Measurements from ENCODE around the gene CDKN2D.

Gene CDKN2D

DNA sequence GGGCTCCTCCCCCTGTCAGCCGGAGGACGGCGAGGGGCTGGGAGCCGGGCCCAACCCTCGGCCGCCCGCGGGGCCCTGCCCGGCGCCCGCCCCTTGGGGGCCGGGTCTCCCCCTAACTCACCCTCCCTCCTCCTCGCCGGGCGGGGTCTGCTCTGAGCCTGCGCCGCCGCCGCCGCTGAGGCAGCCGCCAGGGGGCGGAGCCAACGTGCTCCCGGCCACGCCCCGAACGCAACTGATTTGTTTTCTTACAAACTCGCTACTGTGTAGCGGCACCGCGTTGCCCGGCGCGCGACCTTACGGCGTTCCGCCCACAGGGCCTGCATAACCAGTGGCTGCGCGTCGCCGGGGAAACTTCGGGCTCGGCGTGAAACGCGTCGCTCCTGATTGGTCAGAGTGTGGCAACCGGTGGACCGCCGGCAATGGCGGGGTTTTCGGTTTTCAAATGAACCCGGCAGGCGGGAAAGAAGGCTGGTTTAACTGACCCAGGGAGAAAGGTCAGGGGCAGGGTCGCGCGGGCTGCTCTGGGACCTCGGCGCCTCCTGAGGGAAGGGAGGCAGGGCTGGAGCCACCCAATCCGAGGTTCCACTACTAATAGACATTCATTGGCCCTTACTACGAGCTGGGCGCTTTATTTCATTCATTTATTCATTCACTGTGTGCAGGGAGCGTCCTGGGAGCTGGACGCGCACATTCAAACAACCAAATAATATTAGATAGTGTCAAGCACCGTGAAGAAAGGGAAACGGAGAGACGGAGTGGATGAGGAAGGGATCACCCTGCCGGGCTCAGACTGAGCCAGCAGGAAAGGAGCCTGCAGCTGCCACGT, at the start of gene CDKN2D:
Gene CDKN2D, minus strand, starts transcription at position 154 of the 826 bp plus-strand sequence. CDS start 326 bp downstream, outside the sequence.
- DNase-seq: peak; percentile 100

- DNase-seq: no peak
Measured at GRCh38 chr19:10617409-10618121, 48.8 kb upstream of the CDKN2D start.

- no peak for DNase-seq
Measured at GRCh38 chr19:10615429-10616023, 46.7 kb upstream of the CDKN2D start.

DNA sequence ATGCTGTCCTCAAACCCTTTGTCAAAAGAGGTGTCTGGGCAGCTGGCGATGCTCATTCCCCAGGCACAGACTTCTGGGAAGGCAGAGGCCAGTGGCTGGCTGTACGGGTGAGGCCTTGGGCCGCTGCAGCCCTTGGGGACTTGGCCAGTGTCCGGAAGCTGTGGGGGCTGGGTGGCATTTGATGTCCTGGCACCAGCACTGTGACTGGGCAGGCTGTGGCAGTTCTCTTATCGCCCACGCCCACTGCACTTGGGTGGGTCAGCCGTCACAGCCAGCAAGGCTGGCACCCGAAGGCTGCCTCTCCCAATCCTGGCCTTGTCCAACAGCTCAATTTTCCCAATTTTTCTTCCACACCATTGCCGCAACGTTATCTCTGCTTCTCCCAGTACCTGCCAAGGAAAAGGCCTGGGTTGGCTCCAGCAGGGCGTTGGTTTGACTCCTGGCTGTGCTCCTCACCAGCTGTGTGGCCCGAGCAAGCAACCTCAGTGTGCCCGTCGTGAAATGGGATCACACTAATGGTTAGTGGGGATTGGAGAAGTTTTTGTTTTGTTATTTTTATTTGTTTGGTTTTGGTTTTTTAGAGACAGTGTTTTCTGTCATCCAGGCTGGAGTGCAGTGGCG, 43.8 kb upstream of the CDKN2D start:
- DNase-seq: no peak

GRCh38 chr19:10611907-10612306, 43.1 kb upstream of the CDKN2D start:
- no peak for DNase-seq

- DNase-seq: no peak
Measured at GRCh38 chr19:10604460-10604980, 35.7 kb upstream of the CDKN2D start.

- peak; percentile 27 for DNase-seq
Measured at GRCh38 chr19:10603873-10604459, 35.2 kb upstream of the CDKN2D start.

DNA sequence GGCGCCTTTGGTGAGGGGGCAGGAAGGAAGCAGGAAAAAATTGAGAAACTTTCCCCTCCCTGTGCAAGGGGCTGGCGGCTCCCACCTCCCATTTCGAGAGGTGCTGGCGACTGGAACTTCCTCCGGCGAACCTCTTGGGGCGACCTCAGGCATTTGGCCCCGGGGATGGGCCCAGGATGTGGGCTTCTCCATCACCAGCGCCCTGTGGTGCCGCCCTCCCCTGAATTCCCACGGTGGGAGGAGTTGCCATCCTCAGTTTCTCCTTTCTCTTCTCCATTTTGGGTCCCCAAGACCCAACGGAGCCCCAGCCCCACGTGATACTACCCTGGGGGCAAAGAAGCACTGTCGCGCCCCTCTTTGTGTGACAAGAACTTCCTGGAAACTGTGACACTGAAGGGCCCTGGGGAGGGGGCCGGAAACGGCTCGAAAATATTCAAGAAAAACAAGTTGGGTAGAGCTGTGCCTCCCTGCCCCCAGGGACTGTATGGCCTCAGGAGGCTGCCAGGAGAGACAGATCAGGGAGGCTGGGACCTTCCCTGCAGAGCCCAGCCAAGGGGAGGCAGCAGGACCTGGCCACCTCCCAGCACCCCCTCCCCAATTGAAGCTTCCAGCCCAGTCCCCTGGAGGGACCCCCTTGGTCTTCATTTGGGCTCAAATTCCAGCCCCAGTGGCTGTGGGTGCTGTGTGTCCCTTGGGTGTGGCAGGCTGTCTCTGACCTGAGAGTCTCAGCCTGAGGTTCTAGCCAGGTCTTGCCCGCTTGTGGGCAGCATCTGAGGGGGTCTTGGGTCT, 34.5 kb upstream of the CDKN2D start:
- DNase-seq: peak; percentile 83

GRCh38 chr19:10602330-10603083, 33.7 kb upstream of the CDKN2D start:
- peak; percentile 88 for DNase-seq

- DNase-seq: no peak
Measured at GRCh38 chr19:10601999-10602329, 33.2 kb upstream of the CDKN2D start.

GRCh38 chr19:10600149-10600548, 31.4 kb upstream of the CDKN2D start:
- DNase-seq: no peak

- DNase-seq: no peak
Measured at GRCh38 chr19:10593820-10594637, 25.2 kb upstream of the CDKN2D start.

GRCh38 chr19:10593148-10593547, 24.4 kb upstream of the CDKN2D start:
- DNase-seq: no peak

GRCh38 chr19:10587839-10588150, 19.0 kb upstream of the CDKN2D start:
- DNase-seq: no peak

GRCh38 chr19:10587022-10587838, 18.5 kb upstream of the CDKN2D start, which contains the start of gene AP1M2:
AP1M2 (minus strand) TSS chr19:10587312; CDS start chr19:10587231, 81 bp downstream.
- DNase-seq: no peak

DNA sequence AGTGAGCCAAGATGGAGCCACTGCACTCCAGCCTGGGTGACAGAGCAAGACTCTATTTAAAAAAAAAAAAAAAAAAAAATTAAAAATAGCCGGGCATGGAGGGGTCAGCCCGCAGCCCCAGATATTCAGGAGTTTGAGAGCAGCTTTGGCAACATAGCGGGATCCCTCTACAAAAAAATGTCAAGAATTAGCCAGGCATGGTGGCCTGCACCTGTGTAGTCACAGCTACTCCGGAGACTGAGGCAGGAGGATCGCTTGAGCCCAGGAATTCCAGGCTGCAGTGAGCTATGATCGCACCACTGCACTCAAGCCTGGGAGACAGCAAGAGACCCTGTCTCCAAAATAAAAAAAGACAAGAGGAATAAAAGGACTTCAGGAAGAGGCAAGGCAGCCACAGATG, 17.6 kb upstream of the CDKN2D start:
- DNase-seq: no peak

GRCh38 chr19:10583036-10583776, 14.4 kb upstream of the CDKN2D start:
- no peak for DNase-seq

- DNase-seq: no peak
Measured at GRCh38 chr19:10582091-10582490, 13.3 kb upstream of the CDKN2D start.
